Activated naive CD8-positive, alpha-beta T cell treated with anti-CD3 and anti-CD28 coated beads for 36 hours (primary cell): ENCODE results near the gene CAPN10. TPM values are rescaled to one million over a fixed set of nuclear protein-coding genes. Genes with fewer than 3 reads are reported as not detected.

Experiments
- DNase-seq: peaks from one replicate; pipeline ENCODE4 v3.0.0; 2021
- H3K27ac Mint-ChIP-seq: one replicate; pipeline ENCODE4 v1.8.0; 2022; ENCODE audit warnings: mild to moderate bottlenecking, moderate library complexity, mixed read lengths
- H3K27me3 Mint-ChIP-seq: one replicate; pipeline ENCODE4 v1.8.0; 2022; ENCODE audit warnings: mild to moderate bottlenecking, mixed read lengths
- H3K36me3 Mint-ChIP-seq: one replicate; pipeline ENCODE4 v1.8.0; 2021; ENCODE audit warnings: mild to moderate bottlenecking, mixed read lengths
- H3K4me1 Mint-ChIP-seq: one replicate; pipeline ENCODE4 v1.8.0; 2021; ENCODE audit warnings: mixed read lengths
- H3K4me3 Mint-ChIP-seq: one replicate; pipeline ENCODE4 v1.8.0; 2022; ENCODE audit warnings: mild to moderate bottlenecking, moderate library complexity, mixed read lengths
- H3K9me3 Mint-ChIP-seq: one replicate; pipeline ENCODE4 v1.8.0; 2022; ENCODE audit warnings: mixed read lengths
- total RNA-seq, 2 experiments: library from RNA; stranded (reverse); gene quantifications; one replicate each; pipeline ENCODE4 v1.2.3, GENCODE V29; 2021

The CAPN10 gene
- total RNA-seq, 2 experiments from 2014 or later: 30.1 to 32.3 TPM

- DNase-seq: no peak
Observed at GRCh38 chr2:240597419-240598181, 11.1 kb downstream of the CAPN10 start.

GRCh38 chr2:240598311-240598911 is 11.9 kb downstream of the CAPN10 start:
- Mint-ChIP-seq H3K9me3 (no peaks in the 10 kb centered on the region), H3K4me1 (no peaks in the 10 kb centered on the region), H3K4me3 (no peak overlapping the region), H3K27me3 (no peaks in the 10 kb centered on the region), H3K36me3 (no peaks in the 10 kb centered on the region), H3K27ac (no peak overlapping the region)
- DNase-seq: no peak

More at GRCh38 chr2:240597419-240598181, 11.1 kb downstream of the CAPN10 start:
- Mint-ChIP-seq H3K36me3 (no peaks in the 10 kb centered on the region), H3K27ac (no peak overlapping the region), H3K9me3 (no peaks in the 10 kb centered on the region), H3K4me3 (no peak overlapping the region), H3K27me3 (no peaks in the 10 kb centered on the region), H3K4me1 (no peaks in the 10 kb centered on the region)

- Mint-ChIP-seq H3K9me3 (no peaks in the 10 kb centered on the region), H3K27ac (no peak overlapping the region), H3K27me3 (no peaks in the 10 kb centered on the region), H3K36me3 (no peaks in the 10 kb centered on the region), H3K4me3 (no peak overlapping the region), H3K4me1 (no peaks in the 10 kb centered on the region)
- DNase-seq: no peak
Observed at GRCh38 chr2:240599141-240599583, 12.6 kb downstream of the CAPN10 start.

- Mint-ChIP-seq H3K27me3 (no peaks in the 10 kb centered on the region), H3K4me1 (no peaks in the 10 kb centered on the region), H3K27ac (no peak overlapping the region), H3K4me3 (no peak overlapping the region), H3K36me3 (no peaks in the 10 kb centered on the region), H3K9me3 (no peaks in the 10 kb centered on the region)
- DNase-seq: no peak
Observed at GRCh38 chr2:240600451-240600961, 14.0 kb downstream of the CAPN10 start.

- Mint-ChIP-seq H3K36me3 (no peaks in the 10 kb centered on the region), H3K4me1 (no peaks in the 10 kb centered on the region), H3K4me3 (no peak overlapping the region), H3K9me3 (no peaks in the 10 kb centered on the region), H3K27me3 (no peaks in the 10 kb centered on the region), H3K27ac (no peak overlapping the region)
- no peak for DNase-seq
Observed at GRCh38 chr2:240601061-240601830, 14.7 kb downstream of the CAPN10 start.

GRCh38 chr2:240601831-240602160 is 15.3 kb downstream of the CAPN10 start:
- DNase-seq: no peak
- H3K27me3 Mint-ChIP-seq: no peaks in the 10 kb centered on the region

GRCh38 chr2:240602266-240603050 is 15.9 kb downstream of the CAPN10 start:
- DNase-seq: no peak
- no peaks in the 10 kb centered on the region for H3K9me3 Mint-ChIP-seq
- H3K27me3 Mint-ChIP-seq: no peaks in the 10 kb centered on the region
- no peaks in the 10 kb centered on the region for H3K36me3 Mint-ChIP-seq
- no peak overlapping the region for H3K4me3 Mint-ChIP-seq
- H3K27ac Mint-ChIP-seq: no peak overlapping the region
- no peaks in the 10 kb centered on the region for H3K4me1 Mint-ChIP-seq

More at GRCh38 chr2:240601831-240602160, 15.3 kb downstream of the CAPN10 start:
- Mint-ChIP-seq H3K27ac (no peak overlapping the region), H3K4me1 (no peaks in the 10 kb centered on the region), H3K4me3 (no peak overlapping the region), H3K9me3 (no peaks in the 10 kb centered on the region), H3K36me3 (no peaks in the 10 kb centered on the region)

- Mint-ChIP-seq H3K27ac (no peak overlapping the region), H3K36me3 (no peaks in the 10 kb centered on the region), H3K4me1 (no peaks in the 10 kb centered on the region), H3K9me3 (no peaks in the 10 kb centered on the region), H3K4me3 (no peak overlapping the region), H3K27me3 (no peaks in the 10 kb centered on the region)
- DNase-seq: no peak
Observed at GRCh38 chr2:240603081-240603835, 16.7 kb downstream of the CAPN10 start.

- no peak for DNase-seq
- Mint-ChIP-seq H3K9me3 (no peaks in the 10 kb centered on the region), H3K27me3 (no peaks in the 10 kb centered on the region), H3K36me3 (no peaks in the 10 kb centered on the region), H3K4me3 (no peak overlapping the region), H3K27ac (no peak overlapping the region), H3K4me1 (peaks cover under 1% of the 10 kb centered on the region)
Observed at GRCh38 chr2:240603846-240604245, 17.3 kb downstream of the CAPN10 start.

- no peak overlapping the region for H3K4me3 Mint-ChIP-seq
Observed at GRCh38 chr2:240604291-240604938, 17.9 kb downstream of the CAPN10 start.

GRCh38 chr2:240604939-240605716 is 18.6 kb downstream of the CAPN10 start:
- DNase-seq: no peak
- no peak overlapping the region for H3K27ac Mint-ChIP-seq
- H3K4me1 Mint-ChIP-seq: peaks cover 7% of the 10 kb centered on the region
- H3K36me3 Mint-ChIP-seq: no peaks in the 10 kb centered on the region
- no peaks in the 10 kb centered on the region for H3K27me3 Mint-ChIP-seq
- H3K4me3 Mint-ChIP-seq: no peak overlapping the region
- no peaks in the 10 kb centered on the region for H3K9me3 Mint-ChIP-seq

More at GRCh38 chr2:240604291-240604938, 17.9 kb downstream of the CAPN10 start:
- Mint-ChIP-seq H3K27ac (no peak overlapping the region), H3K9me3 (no peaks in the 10 kb centered on the region), H3K27me3 (no peaks in the 10 kb centered on the region), H3K4me1 (peaks cover 6% of the 10 kb centered on the region), H3K36me3 (no peaks in the 10 kb centered on the region)
- no peak for DNase-seq

GRCh38 chr2:240605867-240606743 is 19.6 kb downstream of the CAPN10 start:
- Mint-ChIP-seq H3K9me3 (no peaks in the 10 kb centered on the region), H3K36me3 (no peaks in the 10 kb centered on the region), H3K4me1 (peaks cover 7% of the 10 kb centered on the region), H3K27ac (no peak overlapping the region), H3K4me3 (no peak overlapping the region), H3K27me3 (no peaks in the 10 kb centered on the region)
- DNase-seq: no peak
